NT2/D1 (cell line): ENCODE results near the gene MDM2.
"Not testable (repeated sequence)": the region's sequence is repeated elsewhere in the genome, so short reads cannot be mapped to it uniquely, and the experiment has no call there.

ENCODE experiments used
- DNase-seq: peaks from one replicate; pipeline ENCODE4 v3.0.0-alpha.2; 2011; ENCODE audit warnings: low read depth, low spot score
- H3K27me3 ChIP-seq: 2 replicates; pipeline ENCODE4 v1.6.0; 2011; ENCODE audit warnings: mild to moderate bottlenecking; ENCODE audit not compliant: insufficient read length, insufficient read depth
- H3K36me3 ChIP-seq: 2 replicates; pipeline ENCODE4 v1.6.1; 2011; ENCODE audit warnings: mild to moderate bottlenecking, low read length, mixed read lengths; ENCODE audit not compliant: insufficient read depth, insufficient read length
- H3K4me1 ChIP-seq: 2 replicates; pipeline ENCODE4 v1.5.1; 2011; ENCODE audit not compliant: insufficient read depth, insufficient read length
- H3K4me3 ChIP-seq: 2 replicates; pipeline ENCODE4 v1.5.1; 2011; ENCODE audit warnings: low read depth; ENCODE audit not compliant: insufficient read length
- H3K9ac ChIP-seq: 2 replicates; pipeline ENCODE4 v1.6.0; 2011; ENCODE audit warnings: low read depth; ENCODE audit not compliant: insufficient read length
- H3K9me3 ChIP-seq: 2 replicates; pipeline ENCODE4 v1.5.1; 2011; ENCODE audit warnings: mild to moderate bottlenecking, low read length; ENCODE audit not compliant: insufficient read depth
- SUZ12 ChIP-seq: IDR thresholded peaks from 2 replicates; pipeline ENCODE4 v1.6.1; 2011; ENCODE audit not compliant: insufficient read length, insufficient read depth; ENCODE audit errors: extremely low read depth
- YY1 ChIP-seq: IDR thresholded peaks from 2 replicates; pipeline ENCODE4 v1.6.1; 2011; ENCODE audit not compliant: insufficient read length, insufficient read depth
- ZNF274 ChIP-seq: IDR thresholded peaks from 2 replicates; pipeline ENCODE4 v1.6.1; 2011; ENCODE audit warnings: mild to moderate bottlenecking, low read depth, low read length

Gene MDM2

GRCh38 chr12:68835333-68835908, 27.4 kb downstream of the MDM2 start:
- Histone ChIP-seq H3K36me3 (peaks cover 84% of the 10 kb centered on the region), H3K9ac (no peak overlapping the region), H3K9me3 (no peaks in the 10 kb centered on the region), H3K4me3 (no peak overlapping the region), H3K4me1 (no peaks in the 10 kb centered on the region), H3K27me3 (no peaks in the 10 kb centered on the region)
- TF ChIP-seq ZNF274 (no peak), SUZ12 (no peak), YY1 (no peak)
- no peak for DNase-seq

DNA sequence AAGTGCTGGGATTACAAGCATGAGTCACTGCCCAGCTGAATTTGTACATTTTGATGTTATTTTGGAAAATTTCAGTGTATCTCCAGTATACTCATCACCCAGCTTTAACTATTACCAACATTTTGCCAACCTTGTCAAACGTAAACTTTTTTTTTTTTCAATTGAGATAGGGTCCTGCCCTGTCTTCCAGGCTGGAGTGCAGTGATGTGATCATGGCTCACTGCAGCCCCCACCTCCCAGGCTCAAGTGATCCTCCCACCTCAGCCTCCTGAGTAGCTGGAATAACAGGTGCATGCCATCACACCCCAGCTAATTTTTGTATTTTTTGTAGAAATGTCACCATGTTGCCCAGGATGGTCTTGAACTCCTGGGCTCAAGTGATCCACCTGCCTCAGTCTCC, 29.2 kb downstream of the MDM2 start:
- Histone ChIP-seq H3K4me3 (no peak overlapping the region), H3K9ac (no peak overlapping the region), H3K9me3 (no peaks in the 10 kb centered on the region), H3K27me3 (no peaks in the 10 kb centered on the region), H3K36me3 (peaks cover 84% of the 10 kb centered on the region), H3K4me1 (no peaks in the 10 kb centered on the region)
- no peak for DNase-seq
- no peak for TF ChIP-seq ZNF274
- no peak for TF ChIP-seq YY1
- TF ChIP-seq SUZ12 = no peak

DNA sequence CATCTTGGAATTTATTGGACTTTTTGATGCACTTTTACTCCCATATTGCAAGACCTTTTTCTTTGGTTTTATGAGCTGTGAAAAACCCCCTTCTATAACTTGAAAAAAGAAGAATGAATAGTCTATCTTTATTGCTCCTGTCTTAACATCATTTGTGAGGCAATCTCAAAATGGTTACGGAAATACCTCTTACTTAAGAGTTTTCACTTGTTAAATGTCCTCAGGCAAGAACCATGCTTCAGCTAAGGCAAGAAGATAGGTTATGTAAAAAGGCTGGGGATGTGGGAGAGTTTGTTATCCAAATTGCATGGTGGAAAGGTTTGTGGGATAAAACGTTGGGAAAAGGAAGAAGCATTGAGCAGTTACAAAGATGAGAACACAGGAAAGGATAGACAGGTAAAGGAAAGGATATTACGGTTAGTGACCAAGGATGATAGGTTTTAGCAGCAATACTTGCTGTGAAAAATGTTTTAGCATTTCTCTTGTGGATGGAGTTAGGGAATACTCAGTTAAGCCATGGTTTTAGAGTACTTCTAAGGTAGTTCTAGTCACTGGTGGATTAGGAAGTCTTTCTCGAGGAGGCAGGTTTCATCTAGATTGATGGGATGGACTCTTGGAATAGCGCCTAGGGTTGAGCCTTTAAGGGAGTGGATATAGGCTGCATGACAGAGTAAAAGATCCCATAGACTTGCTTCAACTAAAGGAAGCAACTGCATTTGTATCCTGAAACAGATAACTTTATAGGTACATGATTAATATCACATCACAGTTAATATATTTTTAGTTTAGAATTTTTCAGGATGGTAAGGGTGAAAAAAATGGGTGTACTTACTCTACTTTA, 30.3 kb downstream of the MDM2 start:
- Histone ChIP-seq H3K27me3 (no peaks in the 10 kb centered on the region), H3K4me1 (no peaks in the 10 kb centered on the region), H3K9ac (no peak overlapping the region), H3K9me3 (no peaks in the 10 kb centered on the region), H3K36me3 (peaks cover 94% of the 10 kb centered on the region), H3K4me3 (no peak overlapping the region)
- DNase-seq = no peak
- TF ChIP-seq SUZ12 (no peak), ZNF274 (no peak)

- no peak overlapping the region for H3K9ac ChIP-seq
- H3K27me3 ChIP-seq = no peaks in the 10 kb centered on the region
- no peak for TF ChIP-seq YY1
- TF ChIP-seq ZNF274 = no peak
- no peak for TF ChIP-seq SUZ12
- no peaks in the 10 kb centered on the region for H3K9me3 ChIP-seq
- peaks cover 93% of the 10 kb centered on the region for H3K36me3 ChIP-seq
- H3K4me3 ChIP-seq = no peak overlapping the region
- DNase-seq = no peak
- no peaks in the 10 kb centered on the region for H3K4me1 ChIP-seq
Observed at GRCh38 chr12:68839183-68840147, 31.5 kb downstream of the MDM2 start.

DNA sequence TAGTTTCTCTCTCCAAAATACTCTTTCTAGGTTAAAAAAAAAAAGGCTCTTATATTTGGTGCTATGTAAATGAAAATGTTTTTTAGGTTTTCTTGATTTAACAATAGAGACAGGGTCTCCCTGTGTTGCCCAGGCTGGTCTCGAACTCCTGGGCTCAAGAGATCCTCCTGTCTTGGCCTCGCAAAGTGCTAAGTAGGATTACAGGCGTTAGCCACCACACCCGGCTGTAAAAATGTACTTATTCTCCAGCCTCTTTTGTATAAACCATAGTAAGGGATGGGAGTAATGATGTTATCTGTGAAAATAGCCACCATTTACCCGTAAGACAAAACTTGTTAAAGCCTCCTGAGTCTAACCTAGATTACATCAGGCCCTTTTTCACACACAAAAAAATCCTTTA, 33.2 kb downstream of the MDM2 start:
- not testable (repeated sequence) for H3K4me3 ChIP-seq, H3K9me3 ChIP-seq, DNase-seq, H3K9ac ChIP-seq, H3K27me3 ChIP-seq, H3K4me1 ChIP-seq
- peaks cover 87% of the 10 kb centered on the region for H3K36me3 ChIP-seq

GRCh38 chr12:68841717-68842116, 33.7 kb downstream of the MDM2 start:
- TF ChIP-seq YY1 = no peak
- TF ChIP-seq ZNF274 = no peak
- H3K36me3 ChIP-seq = peaks cover 82% of the 10 kb centered on the region

GRCh38 chr12:68842123-68842522, 34.1 kb downstream of the MDM2 start:
- no peak overlapping the region for H3K4me3 ChIP-seq
- H3K9ac ChIP-seq = no peak overlapping the region
- no peak for DNase-seq
- no peaks in the 10 kb centered on the region for H3K27me3 ChIP-seq
- no peaks in the 10 kb centered on the region for H3K4me1 ChIP-seq
- no peaks in the 10 kb centered on the region for H3K9me3 ChIP-seq
- TF ChIP-seq ZNF274 (no peak), YY1 (no peak), SUZ12 (no peak)
- peaks cover 78% of the 10 kb centered on the region for H3K36me3 ChIP-seq

More at GRCh38 chr12:68841717-68842116, 33.7 kb downstream of the MDM2 start:
- Histone ChIP-seq H3K9me3 (no peaks in the 10 kb centered on the region), H3K27me3 (no peaks in the 10 kb centered on the region), H3K4me3 (no peak overlapping the region), H3K9ac (no peak overlapping the region), H3K4me1 (no peaks in the 10 kb centered on the region)
- no peak for DNase-seq
